Measurements from ENCODE around the gene PERM1.
"Not testable (repeated sequence)": the region's sequence is repeated elsewhere in the genome, so short reads cannot be mapped to it uniquely, and the experiment has no call there.

PERM1 gene

DNA sequence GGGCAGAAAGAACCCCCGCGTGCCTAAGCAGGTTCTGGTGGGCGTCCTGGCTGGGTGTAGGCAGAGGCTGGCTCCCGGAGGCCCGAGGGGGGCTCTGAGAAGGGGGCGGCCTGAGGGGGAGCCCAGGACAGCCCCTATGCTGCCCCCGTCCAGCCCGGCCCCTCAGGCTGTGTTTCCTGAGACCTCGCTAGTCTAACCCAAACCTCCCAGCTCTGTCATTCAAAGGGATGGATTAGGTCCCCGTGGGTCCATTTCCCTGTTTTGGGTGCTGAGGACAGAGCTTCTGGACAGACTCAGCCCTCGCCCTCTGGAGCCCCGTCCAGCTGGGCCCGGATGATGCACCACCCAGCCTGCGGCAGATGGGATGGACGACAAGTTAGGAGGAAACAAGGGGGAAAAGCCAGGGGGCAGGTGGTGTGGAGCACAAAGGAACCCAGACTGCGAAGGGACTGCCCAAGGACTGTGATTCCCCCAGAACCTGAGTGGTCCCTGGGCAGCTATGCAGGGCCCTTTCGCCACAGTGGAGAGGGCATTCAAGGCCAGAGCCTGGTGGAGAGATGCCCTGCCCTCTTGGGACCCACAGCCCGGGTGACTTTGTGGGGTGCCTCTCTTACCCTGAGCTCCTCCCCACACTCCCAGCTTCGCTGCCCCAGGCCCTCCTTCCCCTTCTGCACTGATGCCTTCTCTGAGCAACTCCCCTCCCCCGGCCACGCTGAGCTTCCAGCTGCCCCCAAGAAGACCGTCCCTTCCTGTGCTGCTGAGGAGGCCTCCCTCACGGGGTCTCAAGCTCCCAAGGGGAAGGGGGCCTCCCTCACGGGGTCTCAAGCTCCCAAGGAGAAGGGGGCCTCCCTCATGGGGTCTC is 15.2 kb upstream of the PERM1 start:
- DNase-seq: no peak

DNA sequence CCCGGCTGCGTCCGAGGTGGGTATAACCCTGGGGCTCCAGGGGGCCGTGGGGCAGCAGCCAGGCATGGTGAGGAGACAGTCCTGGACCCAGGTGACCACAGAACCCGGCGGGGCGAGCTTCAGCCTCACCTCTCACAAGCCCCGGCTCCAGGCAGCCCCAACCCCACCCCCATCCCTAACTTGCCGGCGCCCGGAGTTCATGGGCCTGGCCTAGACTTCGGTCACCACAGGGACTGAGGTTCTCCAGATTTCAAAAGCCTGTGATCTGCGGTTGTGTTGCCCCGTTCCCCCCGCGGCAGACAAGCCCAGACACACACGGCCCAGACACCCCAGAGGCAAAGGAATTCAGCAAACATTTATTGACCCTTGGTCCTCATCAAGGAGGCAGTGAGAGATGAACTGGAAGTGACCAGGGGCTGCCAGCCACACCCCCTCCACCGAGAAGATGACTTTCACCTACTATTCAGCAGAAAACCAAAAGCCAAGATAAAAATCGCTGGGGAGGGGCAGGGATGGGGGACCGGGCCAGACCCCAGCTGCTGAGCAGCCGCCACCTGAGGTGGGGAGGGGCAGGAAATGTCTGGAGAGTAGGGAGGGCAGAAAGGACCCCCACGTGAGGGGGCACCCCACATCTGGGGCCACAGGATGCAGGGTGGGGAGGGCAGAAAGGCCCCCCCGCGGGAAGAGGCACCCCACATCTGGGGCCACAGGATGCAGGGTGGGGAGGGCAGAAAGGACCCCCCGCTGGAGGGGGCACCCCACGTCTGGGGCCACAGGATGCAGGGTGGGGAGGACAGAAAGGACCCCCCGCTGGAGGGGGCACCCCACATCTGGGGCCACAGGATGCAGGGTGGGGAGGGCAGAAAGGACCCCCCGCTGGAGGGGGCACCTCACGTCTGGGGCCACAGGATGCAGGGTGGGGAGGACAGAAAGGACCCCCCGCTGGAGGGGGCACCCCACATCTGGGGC is 14.1 kb upstream of the PERM1 start:
- no peak for DNase-seq

DNA sequence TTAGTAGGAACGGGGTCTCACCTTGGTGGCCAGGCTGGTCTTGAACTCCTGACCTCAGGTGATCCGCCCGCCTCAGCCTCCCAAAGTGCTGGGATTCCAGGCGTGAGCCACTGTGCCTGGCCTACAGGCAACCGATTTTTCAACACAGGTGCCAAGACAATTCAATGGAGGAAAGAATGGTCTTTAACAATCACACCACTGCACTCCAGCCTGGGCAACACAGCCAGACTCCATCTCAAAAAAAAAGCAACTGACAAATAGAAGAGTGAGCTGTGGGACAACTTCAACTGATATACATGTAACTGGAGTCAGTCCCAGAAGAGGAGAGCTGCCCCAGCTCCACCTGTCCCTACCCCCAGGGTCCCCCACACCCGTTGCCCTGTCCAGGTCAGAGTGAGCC is 12.7 kb upstream of the PERM1 start:
- not testable (repeated sequence) for DNase-seq

DNA sequence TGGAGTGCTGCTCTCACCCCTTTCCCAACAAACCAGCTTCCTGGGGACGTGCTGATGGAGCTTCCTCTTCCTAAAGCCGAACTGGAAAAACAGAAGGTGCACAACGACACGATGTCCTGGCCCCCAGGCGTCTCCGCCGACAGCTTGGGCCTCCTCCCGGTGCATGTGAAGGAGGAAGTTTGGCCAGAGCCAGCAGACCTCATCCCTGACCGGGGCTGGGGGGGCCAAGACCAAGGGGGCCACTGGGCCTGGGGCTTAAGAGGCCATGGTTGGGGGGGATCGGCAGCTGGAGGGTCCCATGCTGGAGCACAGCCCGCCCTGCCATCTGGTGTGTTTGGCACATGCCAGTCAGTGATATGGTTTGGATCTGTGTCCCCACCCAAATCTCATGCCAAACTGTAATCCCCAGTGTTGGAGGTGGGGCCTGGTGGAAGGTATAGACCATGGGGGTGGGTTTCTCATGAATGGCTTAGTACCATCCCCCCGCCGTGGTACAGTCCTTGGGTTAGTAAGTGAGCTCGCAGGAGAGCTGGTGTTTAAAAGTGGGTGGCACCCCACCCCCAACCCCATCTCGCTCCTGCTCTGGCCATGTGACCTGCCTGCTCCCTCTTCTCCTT is 11.6 kb upstream of the PERM1 start:
- no peak for DNase-seq

DNA sequence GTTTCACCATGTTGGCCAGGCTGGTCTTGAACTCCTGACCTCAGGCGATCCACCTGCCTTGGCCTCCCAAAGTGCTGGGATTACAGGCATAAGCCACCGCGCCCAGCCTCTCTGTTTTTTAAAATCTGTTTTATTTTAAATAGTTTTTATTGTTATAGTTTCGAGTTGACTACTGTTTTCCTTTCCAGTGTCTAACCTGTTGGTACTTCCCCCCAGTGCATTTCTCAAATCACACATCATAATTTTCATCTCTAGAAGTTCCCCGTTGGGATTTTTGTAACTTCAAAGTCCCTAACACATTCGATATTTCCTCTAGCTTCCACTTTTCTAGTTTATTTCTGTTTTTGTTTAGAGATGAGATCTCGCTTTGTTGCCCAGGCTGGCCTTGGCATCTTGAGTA is 10.5 kb upstream of the PERM1 start:
- no peak for DNase-seq

DNA sequence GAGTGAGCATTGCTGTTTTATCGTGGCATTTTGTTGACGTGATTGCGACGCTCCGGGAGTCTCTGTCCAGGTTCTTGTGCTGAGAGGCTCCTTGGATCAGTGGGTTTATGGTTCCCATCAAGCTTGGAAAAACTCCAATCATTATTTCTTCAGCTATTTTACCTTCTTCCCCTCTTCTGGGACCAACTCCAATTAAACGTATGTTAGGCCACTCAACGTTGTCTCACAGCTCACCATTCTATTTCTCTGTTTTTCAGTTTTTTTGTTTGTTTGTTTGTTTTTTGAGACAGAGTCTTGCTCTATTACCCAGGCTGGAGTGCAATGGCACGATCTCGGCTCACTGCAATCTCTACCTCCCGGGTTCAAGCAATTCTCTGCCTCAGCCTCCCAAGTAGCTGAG is 10.0 kb upstream of the PERM1 start:
- no peak for DNase-seq

DNA sequence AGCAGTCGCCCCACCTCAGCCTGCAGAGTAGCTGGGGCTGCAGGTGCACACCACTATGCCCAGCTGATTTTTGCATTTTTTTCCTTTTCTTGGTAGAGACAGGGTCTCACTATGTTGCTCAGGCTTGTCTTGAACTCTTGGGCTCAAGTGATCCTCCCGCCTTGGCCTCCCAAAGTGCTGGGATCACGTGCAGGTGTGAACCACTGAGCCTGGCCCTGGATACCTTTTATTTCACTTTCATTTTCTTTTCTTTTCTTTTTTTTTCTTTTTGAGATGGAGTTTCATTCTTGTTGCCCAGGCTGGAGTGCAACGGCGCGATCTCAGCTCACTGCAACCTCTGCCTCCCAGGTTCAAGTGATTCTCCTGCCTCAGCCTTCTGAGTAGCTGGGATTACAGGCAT is 9.4 kb upstream of the PERM1 start:
- not testable (repeated sequence) for DNase-seq

DNA sequence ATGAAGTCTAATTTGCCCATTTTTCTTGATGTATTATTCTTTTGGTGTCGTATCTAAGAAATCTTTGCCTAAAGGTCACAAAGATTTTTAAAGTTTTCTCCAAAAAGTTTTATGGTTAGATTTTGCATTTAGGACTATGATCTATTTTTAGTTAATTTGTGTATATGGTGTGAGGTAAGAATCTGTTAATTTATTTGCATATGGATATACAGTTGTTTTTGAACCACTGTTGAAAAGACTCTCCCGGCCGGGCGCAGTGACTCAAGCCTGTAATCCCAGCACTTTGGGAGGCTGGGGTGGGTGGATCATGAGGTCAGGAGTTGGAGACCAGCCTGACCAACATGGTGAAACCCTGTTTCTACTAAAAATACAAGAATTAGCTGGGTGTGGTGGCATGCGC is 6.2 kb upstream of the PERM1 start:
- not testable (repeated sequence) for DNase-seq

DNA sequence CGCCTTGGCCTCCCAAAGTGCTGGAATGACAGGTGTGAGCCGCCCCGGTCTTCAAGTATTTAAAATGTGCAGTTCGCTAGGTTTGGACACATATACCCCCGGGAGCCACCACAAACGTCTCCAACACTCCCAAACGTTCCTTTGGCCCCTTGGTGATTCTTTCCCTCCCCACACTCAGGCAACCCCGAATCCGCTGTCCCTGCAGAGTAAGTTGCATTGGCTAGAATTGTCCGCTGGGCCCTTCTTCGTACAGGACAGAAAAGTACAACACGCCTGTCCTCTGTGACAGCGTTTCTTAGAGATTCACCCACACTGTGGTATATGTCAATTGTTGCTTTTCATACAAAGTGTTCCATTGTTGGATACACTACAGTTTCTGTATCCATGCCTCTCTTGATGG is 3.2 kb upstream of the PERM1 start:
- DNase-seq: no peak

DNA sequence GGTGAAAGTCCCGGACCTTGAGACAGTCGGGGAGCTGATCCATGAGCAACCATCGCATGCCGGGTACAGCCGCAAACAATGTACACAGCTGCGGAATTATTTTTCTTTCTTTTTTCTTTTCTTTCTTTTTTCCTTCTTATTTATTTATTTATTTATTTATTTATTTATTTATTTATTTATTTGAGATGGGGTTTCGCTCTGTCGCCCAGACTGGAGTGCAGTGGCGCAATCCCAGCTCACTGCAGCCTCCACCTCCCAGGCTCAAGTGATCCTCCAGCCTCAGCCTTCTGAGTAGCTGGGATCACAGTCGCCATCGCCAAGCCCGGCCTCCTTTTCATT is 2.6 kb upstream of the PERM1 start:
- DNase-seq: no peak

DNA sequence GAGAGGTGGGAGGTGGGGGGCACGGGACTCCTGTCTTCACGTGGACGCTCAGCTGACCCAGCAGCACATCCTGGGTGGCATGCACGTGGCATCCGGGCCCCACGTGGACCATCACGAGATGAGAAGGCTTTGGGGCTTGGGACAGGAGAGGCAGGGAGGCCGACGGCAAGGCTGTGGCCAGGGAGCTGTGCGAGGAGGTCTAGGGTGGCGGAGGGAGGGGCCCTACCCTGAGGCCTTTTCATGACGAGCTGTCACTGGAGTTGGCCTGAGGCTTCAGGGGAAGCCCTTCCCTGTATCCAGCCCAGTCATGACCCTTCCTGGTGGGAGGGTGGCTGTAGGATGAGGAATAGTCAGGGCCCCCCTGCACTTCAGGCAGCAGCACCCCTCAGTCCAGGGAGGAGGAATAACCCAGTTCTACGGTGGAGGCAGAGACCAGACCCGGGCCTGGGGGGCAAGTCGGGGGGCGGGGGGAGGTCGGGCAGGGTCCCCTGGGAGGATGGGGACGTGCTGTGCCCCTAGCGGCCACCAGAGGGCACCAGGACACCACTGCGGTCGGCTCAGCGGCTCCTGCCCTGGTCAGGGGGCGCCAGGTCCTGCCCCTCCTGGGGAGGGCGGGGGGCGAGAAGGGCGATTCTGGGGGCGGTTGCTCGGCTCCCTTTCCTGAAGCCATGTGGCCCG is 2.0 kb upstream of the PERM1 start:
- DNase-seq: peak; percentile 69

DNA sequence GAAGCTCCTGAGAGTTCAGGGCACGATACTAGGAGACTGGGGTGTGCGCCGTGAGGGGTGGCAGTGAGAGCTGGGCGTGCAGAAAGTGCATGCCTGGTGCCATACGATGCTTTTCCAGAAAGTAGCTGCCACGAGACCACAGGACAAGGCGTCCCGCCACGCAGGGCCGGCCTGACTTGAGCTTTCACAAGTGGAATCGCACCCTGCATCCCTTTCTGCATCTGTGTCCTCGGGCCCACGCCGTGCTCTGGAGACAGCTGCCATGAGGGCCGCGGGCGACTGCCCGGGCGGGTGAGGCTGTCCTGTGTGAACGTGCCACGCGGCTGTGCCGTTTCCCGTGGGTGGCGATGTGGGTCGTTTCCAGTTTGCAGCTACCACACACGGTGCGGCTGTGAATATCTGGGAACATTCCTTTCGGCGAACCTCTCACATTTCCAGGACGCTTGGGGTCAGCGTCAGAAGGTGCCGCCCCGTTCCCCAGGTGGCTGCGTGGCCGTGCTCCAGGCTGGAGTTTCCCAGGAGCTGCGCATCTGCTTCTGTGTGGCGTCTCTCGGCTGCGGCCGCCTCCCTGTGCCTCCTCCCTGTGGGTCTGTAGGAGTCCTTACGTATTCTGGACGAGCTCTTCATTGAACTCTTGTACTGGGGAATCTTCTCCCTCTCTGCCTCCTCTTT is 1.0 kb upstream of the PERM1 start:
- no peak for DNase-seq

DNA sequence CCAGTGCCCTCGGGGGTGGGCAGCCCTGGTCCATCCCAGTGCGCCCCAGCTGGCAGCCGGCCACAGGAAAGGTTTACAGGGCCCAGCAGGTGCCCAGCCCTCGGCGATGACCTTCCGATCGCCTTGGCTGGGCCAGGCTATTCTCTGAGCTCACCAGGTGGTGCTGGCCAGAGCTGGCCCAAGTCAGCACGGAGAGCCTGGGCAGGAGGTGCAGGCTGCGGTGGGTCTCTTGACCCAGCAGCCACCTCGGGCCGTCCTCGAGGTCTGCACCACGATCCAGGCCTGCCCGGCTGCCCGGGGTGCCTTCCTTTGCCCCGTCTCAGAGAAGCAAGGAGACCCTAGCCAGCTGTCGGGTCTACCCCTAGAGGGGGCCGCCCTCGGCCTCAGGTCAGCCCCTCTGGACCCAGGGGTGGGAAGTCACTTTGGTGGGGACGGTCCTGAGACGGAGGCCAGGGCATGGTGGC is 370 bp downstream of the PERM1 start:
- DNase-seq: no peak

DNA sequence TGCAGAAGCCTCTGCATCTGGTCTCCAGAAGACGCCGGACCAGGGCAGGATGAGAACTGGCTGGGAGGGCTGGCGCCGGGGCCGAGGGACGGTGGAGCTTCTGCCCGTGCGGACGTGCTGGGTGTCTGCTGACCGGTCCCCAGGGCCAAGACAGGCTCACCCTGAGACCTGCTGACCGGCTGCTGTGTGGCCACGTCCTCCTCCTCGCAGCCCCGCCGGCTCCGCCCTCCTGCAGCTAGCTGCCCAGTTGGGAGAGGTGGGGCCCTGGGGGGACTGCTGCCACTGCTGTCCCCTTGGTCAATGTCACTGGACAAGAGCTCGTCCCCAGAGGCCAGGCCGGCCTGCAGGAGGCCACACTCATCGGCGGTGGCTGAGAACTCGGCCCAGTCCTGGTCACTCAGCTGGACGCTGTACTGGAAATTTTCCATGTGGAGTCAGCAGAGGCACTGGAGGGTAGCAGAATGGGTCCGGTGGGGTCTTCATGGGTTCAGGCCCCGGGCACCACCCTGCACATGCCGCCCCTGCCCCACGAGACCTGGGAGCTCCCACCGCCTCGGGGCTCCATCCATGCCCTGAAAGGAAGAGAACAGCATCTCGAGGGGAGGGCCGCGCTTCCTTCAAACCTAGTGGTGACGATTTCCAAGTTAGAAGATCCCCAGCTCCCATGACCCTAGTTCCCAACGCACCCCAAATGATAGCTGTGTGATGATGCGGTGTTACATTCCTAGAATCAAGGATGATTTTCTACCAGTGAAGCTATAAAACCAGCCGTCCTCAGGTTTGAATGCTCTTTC is 1.1 kb downstream of the PERM1 start:
- no peak for DNase-seq

DNA sequence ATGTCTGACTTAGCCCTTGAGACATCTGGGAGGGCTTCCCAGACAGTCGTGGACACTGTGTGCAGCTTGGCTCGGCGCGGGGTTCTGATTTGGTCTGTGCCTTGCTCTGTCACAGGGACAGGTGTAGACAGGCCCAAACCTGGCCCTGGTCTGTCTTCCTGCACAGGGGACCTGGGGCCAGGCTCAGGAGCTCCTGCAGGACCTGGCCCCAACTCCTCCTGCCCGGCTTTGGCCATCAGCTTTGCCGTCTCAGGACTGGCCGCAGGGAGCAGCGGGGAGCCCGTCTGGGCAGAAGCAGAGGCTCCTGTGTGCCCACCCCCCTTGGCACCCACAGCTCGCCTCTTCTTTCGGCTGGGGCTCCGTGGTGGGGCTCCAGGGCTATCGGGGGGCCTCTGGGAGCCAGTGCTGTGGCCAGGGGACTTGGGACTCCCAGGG is 1.7 kb downstream of the PERM1 start:
- DNase-seq: no peak

DNA sequence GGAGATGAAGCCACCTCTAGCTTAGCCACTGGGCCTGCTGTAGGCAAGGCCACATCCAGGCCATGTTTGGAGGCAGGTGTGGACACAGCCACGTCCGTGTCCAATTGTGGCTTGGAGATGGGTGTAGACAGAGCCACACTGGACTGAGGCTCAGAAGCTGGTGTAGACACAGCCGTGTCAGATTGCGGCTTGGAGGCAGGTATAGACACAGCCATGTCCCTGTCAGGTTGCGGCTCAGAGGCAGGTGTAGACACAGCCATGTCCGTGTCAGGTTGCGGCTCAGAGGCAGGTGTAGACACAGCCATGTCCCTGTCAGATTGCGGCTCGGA is 2.2 kb downstream of the PERM1 start:
- no peak for DNase-seq

DNA sequence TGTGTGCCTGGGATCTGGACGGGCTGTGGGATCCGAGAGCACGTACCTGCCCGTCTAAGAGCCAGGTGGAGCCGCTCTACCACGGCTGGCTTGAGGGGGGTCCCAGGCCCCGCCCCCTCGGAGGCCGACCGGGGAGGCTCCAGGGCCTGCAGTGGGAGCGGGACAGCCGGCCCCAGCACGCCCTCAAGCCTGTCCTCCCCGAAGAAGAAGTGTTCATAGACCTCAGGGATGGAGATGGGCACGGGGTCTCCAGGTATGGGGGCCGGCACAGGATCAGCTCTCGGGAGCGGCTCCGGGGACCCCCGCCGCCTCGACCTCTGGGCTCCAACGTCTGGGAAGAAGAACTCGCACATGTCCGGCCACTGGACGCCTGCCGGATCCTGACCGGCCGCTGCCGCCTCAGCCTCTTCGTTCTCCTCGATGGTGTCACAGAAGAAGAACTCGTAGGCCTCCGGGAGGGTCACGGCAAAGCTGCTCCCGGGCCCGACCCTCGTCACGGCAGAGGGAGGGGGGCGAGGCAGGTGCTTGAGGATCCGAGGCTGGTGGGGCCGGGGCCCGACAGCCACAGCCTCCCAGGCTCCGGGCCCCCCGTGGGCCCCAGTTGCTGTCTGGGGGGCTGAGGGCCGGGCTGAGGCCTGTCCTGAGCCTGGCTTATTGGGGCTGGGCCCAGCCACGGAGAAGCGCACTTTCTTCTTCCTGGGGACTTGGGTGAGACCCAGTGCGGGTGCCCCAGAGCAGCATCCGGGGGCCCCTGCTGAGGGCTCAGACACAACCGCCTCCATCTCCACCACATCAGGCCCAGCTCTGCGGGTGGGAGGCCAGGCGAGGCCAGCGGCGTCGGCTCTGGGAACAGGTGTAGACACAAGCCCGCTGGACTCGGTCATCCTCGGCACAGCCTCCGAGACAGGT is 2.8 kb downstream of the PERM1 start:
- DNase-seq: no peak

DNA sequence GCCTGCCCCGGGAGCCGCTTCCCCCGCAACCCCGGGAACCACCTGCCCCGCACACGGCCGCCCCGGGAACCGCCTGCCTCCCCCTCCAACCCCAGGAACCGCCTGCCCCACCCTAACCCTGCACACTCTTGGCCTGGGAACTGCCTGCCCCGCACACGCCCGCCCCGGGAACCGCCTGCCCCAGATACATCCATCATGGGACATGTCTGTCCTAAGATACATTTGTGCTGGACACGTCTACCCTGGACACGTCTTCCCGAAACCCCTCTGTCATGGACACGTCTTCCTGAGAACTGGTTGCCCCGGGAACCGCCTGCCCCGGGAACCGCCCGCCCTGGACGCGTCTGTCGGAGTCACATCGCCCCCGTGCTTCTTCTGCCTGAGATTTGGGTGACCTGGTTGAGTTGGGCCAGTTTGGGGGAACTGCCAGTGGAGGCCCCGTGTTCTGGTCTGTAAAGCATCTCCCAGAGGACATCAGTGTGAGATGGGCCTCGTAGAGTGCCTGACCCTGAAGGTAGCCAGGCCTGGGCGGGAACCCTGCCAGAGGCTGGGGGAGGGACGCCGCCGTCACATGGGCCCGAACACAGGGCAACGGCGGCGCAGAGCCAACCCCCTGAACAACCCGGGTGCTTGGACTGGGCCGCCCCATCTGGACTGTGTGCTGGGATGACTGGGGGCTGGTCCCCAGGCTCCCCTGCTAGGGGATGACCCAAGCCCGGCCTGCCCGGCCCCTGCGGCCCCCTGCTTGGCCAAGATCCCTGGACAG is 3.6 kb downstream of the PERM1 start:
- DNase-seq: no peak

DNA sequence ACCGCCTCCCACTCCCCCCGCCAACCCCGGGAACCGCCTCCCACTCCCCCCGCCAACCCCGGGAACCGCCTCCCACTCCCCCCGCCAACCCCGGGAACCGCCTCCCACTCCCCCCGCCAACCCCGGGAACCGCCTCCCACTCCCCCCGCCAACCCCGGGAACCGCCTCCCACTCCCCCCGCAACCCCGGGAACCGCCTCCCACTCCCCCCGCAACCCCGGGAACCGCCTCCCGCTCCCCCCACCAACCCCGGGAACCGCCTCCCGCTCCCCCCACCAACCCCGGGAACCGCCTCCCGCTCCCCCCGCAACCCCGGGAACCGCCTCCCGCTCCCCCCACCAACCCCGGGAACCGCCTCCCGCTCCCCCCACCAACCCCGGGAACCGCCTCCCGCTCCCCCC is 5.1 kb downstream of the PERM1 start:
- DNase-seq: not testable (repeated sequence)
